ENCODE measurements around the gene HIVEP3. TPM values are rescaled to one million over a fixed set of nuclear protein-coding genes. Genes with fewer than 3 reads are reported as not detected.

The HIVEP3 gene
- total RNA-seq, 1 donor from 2014 or later: 2.9 TPM

- no peak for DNase-seq (ENCODE audit: extremely low spot score in 2 of 2)
- H3K27me3 ChIP-seq: no peaks in the 10 kb centered on the region
- H3K9me3 ChIP-seq: no peaks in the 10 kb centered on the region
- H3K4me3 ChIP-seq: no peak overlapping the region
- no peak overlapping the region for H3K27ac ChIP-seq
- no peak for TF ChIP-seq POLR2A (IDR thresholded peaks at IDR 0.05)
- TF ChIP-seq CTCF (IDR thresholded peaks at IDR 0.05): no peak
- TF ChIP-seq POLR2AphosphoS5 (IDR thresholded peaks at IDR 0.05; ENCODE audit: insufficient read depth in 1 of 2, low read depth in 1 of 2): no peak
- H3K4me1 ChIP-seq: no peaks in the 10 kb centered on the region
- intact Hi-C loops (cut with DNase I): no loop called here
- no peaks in the 10 kb centered on the region for H3K36me3 ChIP-seq
Measured at GRCh38 chr1:41935226-41935625, 16.5 kb upstream of the HIVEP3 start.

GRCh38 chr1:41933106-41933505, 14.4 kb upstream of the HIVEP3 start:
- intact Hi-C loops (cut with DNase I): no loop called here
- DNase-seq (ENCODE audit: extremely low spot score in 2 of 2): no peak
- Histone ChIP-seq H3K9me3 (no peaks in the 10 kb centered on the region), H3K4me3 (no peak overlapping the region), H3K27me3 (no peaks in the 10 kb centered on the region), H3K4me1 (no peaks in the 10 kb centered on the region), H3K36me3 (no peaks in the 10 kb centered on the region), H3K27ac (no peak overlapping the region)
- no peak for TF ChIP-seq CTCF (IDR thresholded peaks at IDR 0.05)
- TF ChIP-seq POLR2A (IDR thresholded peaks at IDR 0.05): no peak
- TF ChIP-seq POLR2AphosphoS5 (IDR thresholded peaks at IDR 0.05; ENCODE audit: insufficient read depth in 1 of 2, low read depth in 1 of 2): no peak

GRCh38 chr1:41931578-41931977, 12.9 kb upstream of the HIVEP3 start:
- Histone ChIP-seq H3K9me3 (no peaks in the 10 kb centered on the region), H3K4me3 (no peak overlapping the region), H3K27ac (no peak overlapping the region), H3K36me3 (no peaks in the 10 kb centered on the region), H3K27me3 (no peaks in the 10 kb centered on the region), H3K4me1 (no peaks in the 10 kb centered on the region)
- intact Hi-C loops (cut with DNase I): no loop called here
- no peak for DNase-seq (ENCODE audit: extremely low spot score in 2 of 2)
- no peak for TF ChIP-seq POLR2A (IDR thresholded peaks at IDR 0.05)
- TF ChIP-seq POLR2AphosphoS5 (IDR thresholded peaks at IDR 0.05; ENCODE audit: insufficient read depth in 1 of 2, low read depth in 1 of 2): no peak
- no peak for TF ChIP-seq CTCF (IDR thresholded peaks at IDR 0.05)

GRCh38 chr1:41927118-41927517, 8.4 kb upstream of the HIVEP3 start:
- Histone ChIP-seq H3K4me3 (no peak overlapping the region), H3K4me1 (no peaks in the 10 kb centered on the region), H3K9me3 (no peaks in the 10 kb centered on the region), H3K36me3 (no peaks in the 10 kb centered on the region), H3K27ac (no peak overlapping the region), H3K27me3 (no peaks in the 10 kb centered on the region)
- no peak for TF ChIP-seq POLR2AphosphoS5 (IDR thresholded peaks at IDR 0.05; ENCODE audit: insufficient read depth in 1 of 2, low read depth in 1 of 2)
- no peak for TF ChIP-seq CTCF (IDR thresholded peaks at IDR 0.05)
- TF ChIP-seq POLR2A (IDR thresholded peaks at IDR 0.05): no peak
- intact Hi-C loops (cut with DNase I): no loop called here
- no peak for DNase-seq (ENCODE audit: extremely low spot score in 2 of 2)

GRCh38 chr1:41925712-41926111, 7.0 kb upstream of the HIVEP3 start:
- Histone ChIP-seq H3K9me3 (no peaks in the 10 kb centered on the region), H3K27me3 (no peaks in the 10 kb centered on the region), H3K4me1 (no peaks in the 10 kb centered on the region), H3K4me3 (no peak overlapping the region), H3K36me3 (no peaks in the 10 kb centered on the region), H3K27ac (no peak overlapping the region)
- intact Hi-C loops (cut with DNase I): no loop called here
- DNase-seq (ENCODE audit: extremely low spot score in 2 of 2): no peak
- TF ChIP-seq POLR2AphosphoS5 (IDR thresholded peaks at IDR 0.05; ENCODE audit: insufficient read depth in 1 of 2, low read depth in 1 of 2): no peak
- TF ChIP-seq POLR2A (IDR thresholded peaks at IDR 0.05): no peak
- no peak for TF ChIP-seq CTCF (IDR thresholded peaks at IDR 0.05)
